ENCODE results near the gene EEF2K. TPM values are rescaled to one million over a fixed set of nuclear protein-coding genes. Genes with fewer than 3 reads are reported as not detected.

Gene EEF2K
- polyA plus RNA-seq, 2 donors, result 4.6 to 6.9 TPM

GRCh38 chr16:22174642-22175041, 31.4 kb upstream of the EEF2K start:
- Histone ChIP-seq H3K4me3 (ENCODE audit: low read depth in 1 of 2, low read length in 2 of 2) (no peak overlapping the region), H3K9me3 (ENCODE audit: control insufficient read depth in 2 of 2, insufficient read depth in 1 of 2, low read depth in 1 of 2, low read length in 1 of 2) (no peaks in the 10 kb centered on the region), H3K36me3 (ENCODE audit: control insufficient read depth in 2 of 2, insufficient read depth in 2 of 2, low read length in 1 of 2) (no peaks in the 10 kb centered on the region), H3K27me3 (ENCODE audit: control insufficient read depth in 1 of 2, insufficient read depth in 2 of 2, low read length in 2 of 2) (no peaks in the 10 kb centered on the region), H3K27ac (ENCODE audit: low read depth in 2 of 2, low read length in 1 of 2) (no peak overlapping the region), H3K4me1 (ENCODE audit: control insufficient read depth in 2 of 2, insufficient read depth in 2 of 2, low read length in 1 of 2) (no peaks in the 10 kb centered on the region)
- 59 to 67% methylated on average over 9 of the region's 9 CpGs for WGBS, 2 donors

- no peaks in the 10 kb centered on the region for H3K4me1 ChIP-seq (ENCODE audit: control insufficient read depth in 2 of 2, insufficient read depth in 2 of 2, low read length in 1 of 2)
- 77 to 83% methylated on average over 18 of the region's 18 CpGs for WGBS, 2 donors
- H3K4me3 ChIP-seq (ENCODE audit: low read depth in 1 of 2, low read length in 2 of 2), result no peak overlapping the region
- no peaks in the 10 kb centered on the region for H3K9me3 ChIP-seq (ENCODE audit: control insufficient read depth in 2 of 2, insufficient read depth in 1 of 2, low read depth in 1 of 2, low read length in 1 of 2)
- H3K36me3 ChIP-seq (ENCODE audit: control insufficient read depth in 2 of 2, insufficient read depth in 2 of 2, low read length in 1 of 2), result no peaks in the 10 kb centered on the region
- H3K27ac ChIP-seq (ENCODE audit: low read depth in 2 of 2, low read length in 1 of 2), result no peak overlapping the region
- H3K27me3 ChIP-seq (ENCODE audit: control insufficient read depth in 1 of 2, insufficient read depth in 2 of 2, low read length in 2 of 2), result no peaks in the 10 kb centered on the region
Measured at GRCh38 chr16:22177968-22178930, 27.8 kb upstream of the EEF2K start.

- 87 to 91% methylated on average over 11 of the region's 11 CpGs for WGBS, 2 donors
- Histone ChIP-seq H3K9me3 (ENCODE audit: control insufficient read depth in 2 of 2, insufficient read depth in 1 of 2, low read depth in 1 of 2, low read length in 1 of 2) (no peaks in the 10 kb centered on the region), H3K27me3 (ENCODE audit: control insufficient read depth in 1 of 2, insufficient read depth in 2 of 2, low read length in 2 of 2) (no peaks in the 10 kb centered on the region), H3K4me3 (ENCODE audit: low read depth in 1 of 2, low read length in 2 of 2) (no peak overlapping the region), H3K36me3 (ENCODE audit: control insufficient read depth in 2 of 2, insufficient read depth in 2 of 2, low read length in 1 of 2) (no peaks in the 10 kb centered on the region), H3K27ac (ENCODE audit: low read depth in 2 of 2, low read length in 1 of 2) (no peak overlapping the region), H3K4me1 (ENCODE audit: control insufficient read depth in 2 of 2, insufficient read depth in 2 of 2, low read length in 1 of 2) (no peaks in the 10 kb centered on the region)
Measured at GRCh38 chr16:22181426-22181825, 24.7 kb upstream of the EEF2K start.

GRCh38 chr16:22181843-22182242, 24.2 kb upstream of the EEF2K start:
- Histone ChIP-seq H3K36me3 (ENCODE audit: control insufficient read depth in 2 of 2, insufficient read depth in 2 of 2, low read length in 1 of 2) (no peaks in the 10 kb centered on the region), H3K27me3 (ENCODE audit: control insufficient read depth in 1 of 2, insufficient read depth in 2 of 2, low read length in 2 of 2) (no peaks in the 10 kb centered on the region), H3K9me3 (ENCODE audit: control insufficient read depth in 2 of 2, insufficient read depth in 1 of 2, low read depth in 1 of 2, low read length in 1 of 2) (no peaks in the 10 kb centered on the region), H3K4me3 (ENCODE audit: low read depth in 1 of 2, low read length in 2 of 2) (no peak overlapping the region), H3K4me1 (ENCODE audit: control insufficient read depth in 2 of 2, insufficient read depth in 2 of 2, low read length in 1 of 2) (no peaks in the 10 kb centered on the region), H3K27ac (ENCODE audit: low read depth in 2 of 2, low read length in 1 of 2) (no peak overlapping the region)
- 76% methylated on average over 7 of the region's 7 CpGs for WGBS, 2 donors

GRCh38 chr16:22183335-22183734, 22.7 kb upstream of the EEF2K start:
- H3K4me3 ChIP-seq (ENCODE audit: low read depth in 1 of 2, low read length in 2 of 2), result no peak overlapping the region
- H3K36me3 ChIP-seq (ENCODE audit: control insufficient read depth in 2 of 2, insufficient read depth in 2 of 2, low read length in 1 of 2), result no peaks in the 10 kb centered on the region
- H3K9me3 ChIP-seq (ENCODE audit: control insufficient read depth in 2 of 2, insufficient read depth in 1 of 2, low read depth in 1 of 2, low read length in 1 of 2), result no peaks in the 10 kb centered on the region
- 87 to 88% methylated on average over 5 of the region's 5 CpGs for WGBS, 2 donors
- H3K27me3 ChIP-seq (ENCODE audit: control insufficient read depth in 1 of 2, insufficient read depth in 2 of 2, low read length in 2 of 2), result no peaks in the 10 kb centered on the region
- H3K27ac ChIP-seq (ENCODE audit: low read depth in 2 of 2, low read length in 1 of 2), result no peak overlapping the region
- no peaks in the 10 kb centered on the region for H3K4me1 ChIP-seq (ENCODE audit: control insufficient read depth in 2 of 2, insufficient read depth in 2 of 2, low read length in 1 of 2)

- H3K4me3 ChIP-seq (ENCODE audit: low read depth in 1 of 2, low read length in 2 of 2), result no peak overlapping the region
- H3K4me1 ChIP-seq (ENCODE audit: control insufficient read depth in 2 of 2, insufficient read depth in 2 of 2, low read length in 1 of 2), result peaks cover 0 to 2% of the 10 kb centered on the region in 2 donors
- H3K27ac ChIP-seq (ENCODE audit: low read depth in 2 of 2, low read length in 1 of 2), result no peak overlapping the region
- WGBS, 2 donors, result 84% methylated on average over 11 of the region's 11 CpGs
- H3K36me3 ChIP-seq (ENCODE audit: control insufficient read depth in 2 of 2, insufficient read depth in 2 of 2, low read length in 1 of 2), result no peaks in the 10 kb centered on the region
- no peaks in the 10 kb centered on the region for H3K9me3 ChIP-seq (ENCODE audit: control insufficient read depth in 2 of 2, insufficient read depth in 1 of 2, low read depth in 1 of 2, low read length in 1 of 2)
- H3K27me3 ChIP-seq (ENCODE audit: control insufficient read depth in 1 of 2, insufficient read depth in 2 of 2, low read length in 2 of 2), result no peaks in the 10 kb centered on the region
Measured at GRCh38 chr16:22183901-22184614, 22.0 kb upstream of the EEF2K start.

- H3K4me3 ChIP-seq (ENCODE audit: low read depth in 1 of 2, low read length in 2 of 2), result no peak overlapping the region
- H3K9me3 ChIP-seq (ENCODE audit: control insufficient read depth in 2 of 2, insufficient read depth in 1 of 2, low read depth in 1 of 2, low read length in 1 of 2), result no peaks in the 10 kb centered on the region
- H3K27me3 ChIP-seq (ENCODE audit: control insufficient read depth in 1 of 2, insufficient read depth in 2 of 2, low read length in 2 of 2), result no peaks in the 10 kb centered on the region
- no peaks in the 10 kb centered on the region for H3K36me3 ChIP-seq (ENCODE audit: control insufficient read depth in 2 of 2, insufficient read depth in 2 of 2, low read length in 1 of 2)
- 90 to 92% methylated on average over 6 of the region's 6 CpGs for WGBS, 2 donors
- H3K4me1 ChIP-seq (ENCODE audit: control insufficient read depth in 2 of 2, insufficient read depth in 2 of 2, low read length in 1 of 2), result peaks cover 2% of the 10 kb centered on the region in 2 donors
- no peak overlapping the region for H3K27ac ChIP-seq (ENCODE audit: low read depth in 2 of 2, low read length in 1 of 2)
Measured at GRCh38 chr16:22184615-22184968, 21.5 kb upstream of the EEF2K start.

- H3K9me3 ChIP-seq (ENCODE audit: control insufficient read depth in 2 of 2, insufficient read depth in 1 of 2, low read depth in 1 of 2, low read length in 1 of 2), result no peaks in the 10 kb centered on the region
- H3K27me3 ChIP-seq (ENCODE audit: control insufficient read depth in 1 of 2, insufficient read depth in 2 of 2, low read length in 2 of 2), result no peaks in the 10 kb centered on the region
- WGBS, 2 donors, result 74 to 80% methylated on average over 3 of the region's 3 CpGs
- H3K27ac ChIP-seq (ENCODE audit: low read depth in 2 of 2, low read length in 1 of 2), result no peak overlapping the region
- no peak overlapping the region for H3K4me3 ChIP-seq (ENCODE audit: low read depth in 1 of 2, low read length in 2 of 2)
- peaks cover 2% of the 10 kb centered on the region in 2 donors for H3K4me1 ChIP-seq (ENCODE audit: control insufficient read depth in 2 of 2, insufficient read depth in 2 of 2, low read length in 1 of 2)
- no peaks in the 10 kb centered on the region for H3K36me3 ChIP-seq (ENCODE audit: control insufficient read depth in 2 of 2, insufficient read depth in 2 of 2, low read length in 1 of 2)
Measured at GRCh38 chr16:22186517-22186916, 19.6 kb upstream of the EEF2K start.

GRCh38 chr16:22188267-22188594, 17.8 kb upstream of the EEF2K start:
- no peak overlapping the region for H3K27ac ChIP-seq (ENCODE audit: low read depth in 2 of 2, low read length in 1 of 2)
- H3K4me1 ChIP-seq (ENCODE audit: control insufficient read depth in 2 of 2, insufficient read depth in 2 of 2, low read length in 1 of 2), result peaks cover 2% of the 10 kb centered on the region in 2 donors
- WGBS, 2 donors, result 69 to 75% methylated on average over 2 of the region's 2 CpGs
- H3K4me3 ChIP-seq (ENCODE audit: low read depth in 1 of 2, low read length in 2 of 2), result no peak overlapping the region
- H3K27me3 ChIP-seq (ENCODE audit: control insufficient read depth in 1 of 2, insufficient read depth in 2 of 2, low read length in 2 of 2), result no peaks in the 10 kb centered on the region
- H3K36me3 ChIP-seq (ENCODE audit: control insufficient read depth in 2 of 2, insufficient read depth in 2 of 2, low read length in 1 of 2), result no peaks in the 10 kb centered on the region
- no peaks in the 10 kb centered on the region for H3K9me3 ChIP-seq (ENCODE audit: control insufficient read depth in 2 of 2, insufficient read depth in 1 of 2, low read depth in 1 of 2, low read length in 1 of 2)
